Left forelimb (tissue), 1 donor: ENCODE results near the gene OBP2A.
A peak's percentile ranks its signal among the peaks of the same experiment; 100 is the strongest.
"Not testable (repeated sequence)": the region's sequence is repeated elsewhere in the genome, so short reads cannot be mapped to it uniquely, and the experiment has no call there.

ENCODE experiments used
- DNase-seq: peaks from one replicate; pipeline ENCODE4 v3.0.0-alpha.2; 2018; ENCODE audit warnings: low spot score

OBP2A gene

GRCh38 chr9:135509458-135509857 is 36.5 kb upstream of the OBP2A start:
- no peak for DNase-seq

GRCh38 chr9:135512241-135512603 is 33.7 kb upstream of the OBP2A start:
- DNase-seq, result peak; percentile 37

- peak; percentile 50 for DNase-seq
These were observed 33.0 kb upstream of the OBP2A start for GRCh38 chr9:135512904-135513303.

- peak; percentile 53 for DNase-seq
These were observed 32.5 kb upstream of the OBP2A start for GRCh38 chr9:135513351-135513846.

GRCh38 chr9:135513906-135514305 is 32.0 kb upstream of the OBP2A start:
- not testable (repeated sequence) for DNase-seq

GRCh38 chr9:135514342-135515082 is 31.4 kb upstream of the OBP2A start:
- peak; percentile 47 for DNase-seq

GRCh38 chr9:135515083-135515951 is 30.6 kb upstream of the OBP2A start:
- peak; percentile 51 for DNase-seq

GRCh38 chr9:135516132-135516860 is 29.6 kb upstream of the OBP2A start:
- peak; percentile 53 for DNase-seq

- DNase-seq, result peak; percentile 12
These were observed 28.5 kb upstream of the OBP2A start for GRCh38 chr9:135517407-135517822.

- no peak for DNase-seq
These were observed 26.6 kb upstream of the OBP2A start for GRCh38 chr9:135519179-135519971.

GRCh38 chr9:135520916-135521607 is 24.9 kb upstream of the OBP2A start, which contains the start of gene LCN1:
Gene LCN1, plus strand, starts transcription at chr9:135521440. Its CDS starts 58 bp downstream, at chr9:135521498.
- DNase-seq, result no peak

- DNase-seq, result no peak
These were observed 24.3 kb upstream of the OBP2A start for GRCh38 chr9:135521608-135522095.

GRCh38 chr9:135522137-135522877 is 23.6 kb upstream of the OBP2A start:
- no peak for DNase-seq

GRCh38 chr9:135522931-135523330 is 23.0 kb upstream of the OBP2A start:
- DNase-seq, result no peak

- DNase-seq, result no peak
These were observed 22.3 kb upstream of the OBP2A start for GRCh38 chr9:135523521-135524129.

- DNase-seq, result no peak
These were observed 21.6 kb upstream of the OBP2A start for GRCh38 chr9:135524130-135524861.

GRCh38 chr9:135525241-135526088 is 20.5 kb upstream of the OBP2A start:
- no peak for DNase-seq
